ENCODE data around the gene PLEKHM3. TPM values are rescaled to one million over a fixed set of nuclear protein-coding genes. Genes with fewer than 3 reads are reported as not detected.
A peak's percentile ranks its signal among the peaks of the same experiment; 100 is the strongest.

PLEKHM3 gene
- total and polyA plus RNA-seq, 2 of the 13 experiments (the other 11 are each of a cell fraction or from before 2014, with no cell fraction given), result 4.5 to 4.7 TPM

DNA sequence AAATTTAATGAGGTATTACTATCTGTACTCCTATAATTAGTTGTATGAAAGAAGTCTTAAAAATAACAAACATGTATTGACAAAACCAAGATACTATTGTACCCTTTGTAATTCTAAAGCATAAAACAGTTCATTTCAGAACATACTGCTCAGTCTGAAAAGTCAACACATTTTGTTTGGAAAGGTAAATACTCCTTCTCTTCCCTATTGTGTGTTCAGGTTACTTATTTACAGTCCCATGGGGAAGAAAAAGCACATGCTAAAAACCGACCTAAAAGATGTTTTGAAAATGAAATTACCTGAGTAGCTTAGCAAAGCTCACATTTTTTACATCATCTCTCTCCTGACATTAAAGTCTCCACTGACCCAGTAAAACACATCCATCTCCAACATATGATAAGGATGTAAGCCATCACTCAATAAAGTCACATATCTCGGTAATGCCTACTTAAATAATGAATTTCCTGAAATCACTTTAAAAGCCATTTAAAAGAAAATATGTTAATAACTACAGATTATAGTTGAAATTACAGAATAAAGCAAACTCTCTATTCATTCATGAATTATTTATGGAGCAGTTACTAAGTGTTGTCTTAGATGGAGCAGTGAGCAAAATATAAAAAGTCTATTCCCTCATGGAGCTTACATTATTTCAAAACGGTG, 180.0 kb downstream of the PLEKHM3 start (continued):
- TF ChIP-seq, protein P1, sequence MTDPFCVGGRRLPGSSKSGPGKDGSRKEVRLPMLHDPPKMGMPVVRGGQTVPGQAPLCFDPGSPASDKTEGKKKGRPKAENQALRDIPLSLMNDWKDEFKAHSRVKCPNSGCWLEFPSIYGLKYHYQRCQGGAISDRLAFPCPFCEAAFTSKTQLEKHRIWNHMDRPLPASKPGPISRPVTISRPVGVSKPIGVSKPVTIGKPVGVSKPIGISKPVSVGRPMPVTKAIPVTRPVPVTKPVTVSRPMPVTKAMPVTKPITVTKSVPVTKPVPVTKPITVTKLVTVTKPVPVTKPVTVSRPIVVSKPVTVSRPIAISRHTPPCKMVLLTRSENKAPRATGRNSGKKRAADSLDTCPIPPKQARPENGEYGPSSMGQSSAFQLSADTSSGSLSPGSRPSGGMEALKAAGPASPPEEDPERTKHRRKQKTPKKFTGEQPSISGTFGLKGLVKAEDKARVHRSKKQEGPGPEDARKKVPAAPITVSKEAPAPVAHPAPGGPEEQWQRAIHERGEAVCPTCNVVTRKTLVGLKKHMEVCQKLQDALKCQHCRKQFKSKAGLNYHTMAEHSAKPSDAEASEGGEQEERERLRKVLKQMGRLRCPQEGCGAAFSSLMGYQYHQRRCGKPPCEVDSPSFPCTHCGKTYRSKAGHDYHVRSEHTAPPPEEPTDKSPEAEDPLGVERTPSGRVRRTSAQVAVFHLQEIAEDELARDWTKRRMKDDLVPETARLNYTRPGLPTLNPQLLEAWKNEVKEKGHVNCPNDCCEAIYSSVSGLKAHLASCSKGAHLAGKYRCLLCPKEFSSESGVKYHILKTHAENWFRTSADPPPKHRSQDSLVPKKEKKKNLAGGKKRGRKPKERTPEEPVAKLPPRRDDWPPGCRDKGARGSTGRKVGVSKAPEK (CRISPR knock-in tag; IDR thresholded peaks at IDR 0.05; ENCODE audit: borderline replicate concordance), result no peak
- no peak for TF ChIP-seq FLYWCH1 (CRISPR knock-in tag; IDR thresholded peaks at IDR 0.05)
- no peak for TF ChIP-seq MTF1 (CRISPR knock-in tag; IDR thresholded peaks at IDR 0.05)
- peak; percentile 87; the same call in 1 of the 2 replicates for TF ChIP-seq CHD4 (IDR thresholded peaks at IDR 0.05; ENCODE audit: borderline replicate concordance, low read length)
- TF ChIP-seq ZNF20 (CRISPR knock-in tag; IDR thresholded peaks at IDR 0.05), result no peak
- TF ChIP-seq, protein P2, sequence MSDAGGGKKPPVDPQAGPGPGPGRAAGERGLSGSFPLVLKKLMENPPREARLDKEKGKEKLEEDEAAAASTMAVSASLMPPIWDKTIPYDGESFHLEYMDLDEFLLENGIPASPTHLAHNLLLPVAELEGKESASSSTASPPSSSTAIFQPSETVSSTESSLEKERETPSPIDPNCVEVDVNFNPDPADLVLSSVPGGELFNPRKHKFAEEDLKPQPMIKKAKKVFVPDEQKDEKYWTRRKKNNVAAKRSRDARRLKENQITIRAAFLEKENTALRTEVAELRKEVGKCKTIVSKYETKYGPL (CRISPR knock-in tag; IDR thresholded peaks at IDR 0.05), result no peak
- TF ChIP-seq MTF2 (CRISPR knock-in tag; IDR thresholded peaks at IDR 0.05; ENCODE audit: borderline replicate concordance), result no peak
- TF ChIP-seq, protein P3, sequence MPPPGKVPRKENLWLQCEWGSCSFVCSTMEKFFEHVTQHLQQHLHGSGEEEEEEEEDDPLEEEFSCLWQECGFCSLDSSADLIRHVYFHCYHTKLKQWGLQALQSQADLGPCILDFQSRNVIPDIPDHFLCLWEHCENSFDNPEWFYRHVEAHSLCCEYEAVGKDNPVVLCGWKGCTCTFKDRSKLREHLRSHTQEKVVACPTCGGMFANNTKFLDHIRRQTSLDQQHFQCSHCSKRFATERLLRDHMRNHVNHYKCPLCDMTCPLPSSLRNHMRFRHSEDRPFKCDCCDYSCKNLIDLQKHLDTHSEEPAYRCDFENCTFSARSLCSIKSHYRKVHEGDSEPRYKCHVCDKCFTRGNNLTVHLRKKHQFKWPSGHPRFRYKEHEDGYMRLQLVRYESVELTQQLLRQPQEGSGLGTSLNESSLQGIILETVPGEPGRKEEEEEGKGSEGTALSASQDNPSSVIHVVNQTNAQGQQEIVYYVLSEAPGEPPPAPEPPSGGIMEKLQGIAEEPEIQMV (CRISPR knock-in tag; IDR thresholded peaks at IDR 0.05; ENCODE audit: low read depth), result no peak
- peak; percentile 33; the same call in 1 of the 2 replicates for TF ChIP-seq PITX1 (CRISPR knock-in tag; IDR thresholded peaks at IDR 0.05)
- peak; percentile 89 for TF ChIP-seq FOXK1 (CRISPR knock-in tag; IDR thresholded peaks at IDR 0.05; ENCODE audit: borderline replicate concordance, low read depth)
- peak; percentile 72 for TF ChIP-seq TCF7 (IDR thresholded peaks at IDR 0.05; ENCODE audit: low read depth)
- peak; percentile 72; the same call in 1 of the 2 replicates for TF ChIP-seq ZFP36L1 (CRISPR knock-in tag; IDR thresholded peaks at IDR 0.05)
- TF ChIP-seq NPAS2 (CRISPR knock-in tag; IDR thresholded peaks at IDR 0.05; ENCODE audit: borderline replicate concordance), result no peak
- TF ChIP-seq, protein P4, sequence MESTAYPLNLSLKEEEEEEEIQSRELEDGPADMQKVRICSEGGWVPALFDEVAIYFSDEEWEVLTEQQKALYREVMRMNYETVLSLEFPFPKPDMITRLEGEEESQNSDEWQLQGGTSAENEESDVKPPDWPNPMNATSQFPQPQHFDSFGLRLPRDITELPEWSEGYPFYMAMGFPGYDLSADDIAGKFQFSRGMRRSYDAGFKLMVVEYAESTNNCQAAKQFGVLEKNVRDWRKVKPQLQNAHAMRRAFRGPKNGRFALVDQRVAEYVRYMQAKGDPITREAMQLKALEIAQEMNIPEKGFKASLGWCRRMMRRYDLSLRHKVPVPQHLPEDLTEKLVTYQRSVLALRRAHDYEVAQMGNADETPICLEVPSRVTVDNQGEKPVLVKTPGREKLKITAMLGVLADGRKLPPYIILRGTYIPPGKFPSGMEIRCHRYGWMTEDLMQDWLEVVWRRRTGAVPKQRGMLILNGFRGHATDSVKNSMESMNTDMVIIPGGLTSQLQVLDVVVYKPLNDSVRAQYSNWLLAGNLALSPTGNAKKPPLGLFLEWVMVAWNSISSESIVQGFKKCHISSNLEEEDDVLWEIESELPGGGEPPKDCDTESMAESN (CRISPR knock-in tag; conservative IDR thresholded peaks at IDR 0.05), result no peak
- TF ChIP-seq ZFY (CRISPR knock-in tag; IDR thresholded peaks at IDR 0.05), result no peak
- no peak for TF ChIP-seq RELA (CRISPR knock-in tag; IDR thresholded peaks at IDR 0.05)
- peak; percentile 90; the same call in 1 of the 2 replicates for TF ChIP-seq PPARG (CRISPR knock-in tag; conservative IDR thresholded peaks at IDR 0.05)
- no peak for TF ChIP-seq ZNF790 (CRISPR knock-in tag; IDR thresholded peaks at IDR 0.05; ENCODE audit: borderline replicate concordance)
- TF ChIP-seq, protein P5, sequence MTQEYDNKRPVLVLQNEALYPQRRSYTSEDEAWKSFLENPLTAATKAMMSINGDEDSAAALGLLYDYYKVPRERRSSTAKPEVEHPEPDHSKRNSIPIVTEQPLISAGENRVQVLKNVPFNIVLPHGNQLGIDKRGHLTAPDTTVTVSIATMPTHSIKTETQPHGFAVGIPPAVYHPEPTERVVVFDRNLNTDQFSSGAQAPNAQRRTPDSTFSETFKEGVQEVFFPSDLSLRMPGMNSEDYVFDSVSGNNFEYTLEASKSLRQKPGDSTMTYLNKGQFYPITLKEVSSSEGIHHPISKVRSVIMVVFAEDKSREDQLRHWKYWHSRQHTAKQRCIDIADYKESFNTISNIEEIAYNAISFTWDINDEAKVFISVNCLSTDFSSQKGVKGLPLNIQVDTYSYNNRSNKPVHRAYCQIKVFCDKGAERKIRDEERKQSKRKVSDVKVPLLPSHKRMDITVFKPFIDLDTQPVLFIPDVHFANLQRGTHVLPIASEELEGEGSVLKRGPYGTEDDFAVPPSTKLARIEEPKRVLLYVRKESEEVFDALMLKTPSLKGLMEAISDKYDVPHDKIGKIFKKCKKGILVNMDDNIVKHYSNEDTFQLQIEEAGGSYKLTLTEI (CRISPR knock-in tag; conservative IDR thresholded peaks at IDR 0.05), result no peak
- peak; percentile 94 for TF ChIP-seq NFIC (IDR thresholded peaks at IDR 0.05; ENCODE audit: low read length)
- TF ChIP-seq SKI (IDR thresholded peaks at IDR 0.05; ENCODE audit: partially characterized antibody), result peak; percentile 64

Measured in HepG2 (cell line).